AG10803 (cell line): ENCODE results near the gene MED15.

Experiments used
- DNase-seq: peaks from one replicate; pipeline ENCODE4 v3.0.0; 2010; ENCODE audit warnings: low read depth
- H3K4me3 ChIP-seq: 2 replicates; pipeline ENCODE4 v1.5.1; 2011; ENCODE audit warnings: mild to moderate bottlenecking, low read length, control low read depth
- CTCF ChIP-seq: conservative IDR thresholded peaks from 2 replicates; pipeline ENCODE4 v1.5.1; 2011; ENCODE audit warnings: mild to moderate bottlenecking, low read length, control low read depth, inconsistent platforms

The MED15 gene

GRCh38 chr22:20562607-20563465, 55.4 kb downstream of the MED15 start:
- DNase-seq, result no peak
- no peak for TF ChIP-seq CTCF
- no peak overlapping the region for H3K4me3 ChIP-seq

- no peak for TF ChIP-seq CTCF
- no peak for DNase-seq
- H3K4me3 ChIP-seq, result no peak overlapping the region
These were observed 56.1 kb downstream of the MED15 start for GRCh38 chr22:20563466-20563906.

- TF ChIP-seq CTCF, result no peak
- no peak for DNase-seq
- H3K4me3 ChIP-seq, result no peak overlapping the region
These were observed 56.5 kb downstream of the MED15 start for GRCh38 chr22:20563941-20564371.

- no peak overlapping the region for H3K4me3 ChIP-seq
- DNase-seq, result peak; percentile 43
- no peak for TF ChIP-seq CTCF
These were observed 57.8 kb downstream of the MED15 start for GRCh38 chr22:20565079-20565734.

- TF ChIP-seq CTCF, result no peak
- DNase-seq, result no peak
- H3K4me3 ChIP-seq, result no peak overlapping the region
These were observed 58.4 kb downstream of the MED15 start for GRCh38 chr22:20565761-20566160.

- H3K4me3 ChIP-seq, result no peak overlapping the region
- no peak for TF ChIP-seq CTCF
- peak; percentile 94 for DNase-seq
These were observed 59.2 kb downstream of the MED15 start for GRCh38 chr22:20566420-20567260.
